ENCODE results near the gene IFRD1. TPM values are rescaled to one million over a fixed set of nuclear protein-coding genes. Genes with fewer than 3 reads are reported as not detected.

The IFRD1 gene
- total RNA-seq, 6 experiments from 2014 or later: 19.0 to 34.7 (median 28.2) TPM

- H3K4me1 ChIP-seq: no peaks in the 10 kb centered on the region
- no peaks in the 10 kb centered on the region for H3K9me3 ChIP-seq
- no peak for TF ChIP-seq POLR2A (IDR thresholded peaks at IDR 0.05)
- no peak for TF ChIP-seq CTCF (IDR thresholded peaks at IDR 0.05)
- no peaks in the 10 kb centered on the region for H3K27me3 ChIP-seq
- no peaks in the 10 kb centered on the region for H3K36me3 ChIP-seq
- ATAC-seq: no peak
- H3K27ac ChIP-seq: no peak overlapping the region
- intact Hi-C loops (cut with DNase I): no loop called here
- no peak for DNase-seq
- H3K4me3 ChIP-seq: no peak overlapping the region
- 84% methylated on average over 3 of the region's 3 CpGs for WGBS (ENCODE audit: insufficient coverage, low coverage, low lambda C conversion rate, missing lambda C conversion rate)
Measured at GRCh38 chr7:112446431-112446830, 3.8 kb upstream of the IFRD1 start.

GRCh38 chr7:112447406-112447805 is 2.9 kb upstream of the IFRD1 start:
- H3K36me3 ChIP-seq: no peaks in the 10 kb centered on the region
- H3K27ac ChIP-seq: no peak overlapping the region
- TF ChIP-seq CTCF (IDR thresholded peaks at IDR 0.05) (no peak), POLR2A (IDR thresholded peaks at IDR 0.05) (no peak)
- ATAC-seq (no peak), DNase-seq (no peak)
- H3K27me3 ChIP-seq: no peaks in the 10 kb centered on the region
- no peaks in the 10 kb centered on the region for H3K9me3 ChIP-seq
- H3K4me1 ChIP-seq: peaks cover 0 to 2% (median 0%) of the 10 kb centered on the region in 4 donors
- intact Hi-C loops (cut with DNase I): no loop called here
- whole genome bisulfite sequencing (ENCODE audit: insufficient coverage, low coverage, low lambda C conversion rate, missing lambda C conversion rate): 81% methylated on average over 3 of the region's 3 CpGs
- H3K4me3 ChIP-seq: no peak overlapping the region

- intact Hi-C loops (cut with DNase I): no loop called here
- Histone ChIP-seq H3K4me1 (peaks cover 0 to 12% (median 0%) of the 10 kb centered on the region in 4 donors), H3K36me3 (no peaks in the 10 kb centered on the region), H3K27ac (no peak overlapping the region), H3K9me3 (no peaks in the 10 kb centered on the region), H3K4me3 (no peak overlapping the region), H3K27me3 (no peaks in the 10 kb centered on the region)
- WGBS (ENCODE audit: insufficient coverage, low coverage, low lambda C conversion rate, missing lambda C conversion rate): 83% methylated on average over 1 of the region's 2 CpGs
- no peak for ATAC-seq
- TF ChIP-seq POLR2A (IDR thresholded peaks at IDR 0.05) (no peak), CTCF (IDR thresholded peaks at IDR 0.05) (no peak)
- DNase-seq: no peak
Measured at GRCh38 chr7:112448381-112448780, 1.9 kb upstream of the IFRD1 start.

GRCh38 chr7:112448891-112449290 is 1.4 kb upstream of the IFRD1 start:
- H3K4me1 ChIP-seq: peaks cover 0 to 14% (median 2%) of the 10 kb centered on the region in 4 donors
- H3K27me3 ChIP-seq: no peaks in the 10 kb centered on the region
- intact Hi-C loops (cut with DNase I): no loop called here
- no peaks in the 10 kb centered on the region for H3K36me3 ChIP-seq
- DNase-seq (no peak), ATAC-seq (no peak)
- no peak overlapping the region for H3K4me3 ChIP-seq
- H3K27ac ChIP-seq: peak overlapping the region in 1 of 3 donors; percentile 97
- no peaks in the 10 kb centered on the region for H3K9me3 ChIP-seq
- TF ChIP-seq POLR2A (IDR thresholded peaks at IDR 0.05) (no peak), CTCF (IDR thresholded peaks at IDR 0.05) (no peak)
- WGBS (ENCODE audit: insufficient coverage, low coverage, low lambda C conversion rate, missing lambda C conversion rate): 79% methylated on average over 3 of the region's 3 CpGs

GRCh38 chr7:112449353-112449752 is 907 bp upstream of the IFRD1 start:
- H3K36me3 ChIP-seq: no peaks in the 10 kb centered on the region
- H3K4me1 ChIP-seq: peaks cover 0 to 19% (median 5%) of the 10 kb centered on the region in 4 donors
- TF ChIP-seq POLR2A (IDR thresholded peaks at IDR 0.05): no peak
- TF ChIP-seq CTCF (IDR thresholded peaks at IDR 0.05): no peak
- intact Hi-C loops (cut with DNase I): no loop called here
- 22% methylated on average over 5 of the region's 5 CpGs for WGBS (ENCODE audit: insufficient coverage, low coverage, low lambda C conversion rate, missing lambda C conversion rate)
- ATAC-seq (peak in 1 of 4 donors; percentile 30), DNase-seq (peak in 1 of 3 donors; percentile 25)
- H3K27ac ChIP-seq: peak overlapping the region; percentile 96 to 98 (median 97)
- H3K27me3 ChIP-seq: no peaks in the 10 kb centered on the region
- H3K9me3 ChIP-seq: no peaks in the 10 kb centered on the region
- peak overlapping the region; percentile 84 to 97 (median 88) for H3K4me3 ChIP-seq

Measured in right lobe of liver (tissue), 6 donors.